Stimulated activated CD8-positive, alpha-beta memory T cell treated with anti-CD3 and anti-CD28 coated beads, Interleukin-15, amount 100 ng/mL, for 48 hours (primary cell): Measurements from ENCODE around the gene LARP6.
"Not testable (repeated sequence)": the region's sequence is repeated elsewhere in the genome, so short reads cannot be mapped to it uniquely, and the experiment has no call there.

Source experiments
- DNase-seq, 2 donors: peaks; one replicate each; pipeline ENCODE4 v3.0.0-alpha.2; 2020; ENCODE audit warnings: low read depth in 2 of 2

The LARP6 gene

GRCh38 chr15:70859322-70859908 is 5.5 kb upstream of the LARP6 start:
- no peak for DNase-seq

GRCh38 chr15:70858614-70859321 is 4.8 kb upstream of the LARP6 start:
- DNase-seq: not testable (repeated sequence)

- DNase-seq: no peak
Observed at GRCh38 chr15:70857562-70858285, 3.8 kb upstream of the LARP6 start.

GRCh38 chr15:70856884-70857561 is 3.1 kb upstream of the LARP6 start:
- no peak for DNase-seq

GRCh38 chr15:70856177-70856883 is 2.4 kb upstream of the LARP6 start:
- DNase-seq: no peak

GRCh38 chr15:70855764-70856163 is 1.8 kb upstream of the LARP6 start:
- no peak for DNase-seq

GRCh38 chr15:70854666-70854976 is 664 bp upstream of the LARP6 start:
- no peak for DNase-seq

- DNase-seq: peak in 1 of 2 donors; percentile 8
Observed at GRCh38 chr15:70853318-70853972, 512 bp downstream of the LARP6 start.

- DNase-seq: no peak
Observed at GRCh38 chr15:70852501-70853317, 1.2 kb downstream of the LARP6 start.

GRCh38 chr15:70851889-70852288 is 2.1 kb downstream of the LARP6 start:
- DNase-seq: no peak

GRCh38 chr15:70845602-70846360 is 8.2 kb downstream of the LARP6 start:
- DNase-seq: no peak

GRCh38 chr15:70837476-70837875 is 16.5 kb downstream of the LARP6 start:
- DNase-seq: no peak

GRCh38 chr15:70835841-70836240 is 18.1 kb downstream of the LARP6 start:
- DNase-seq: no peak

- DNase-seq: no peak
Observed at GRCh38 chr15:70835415-70835814, 18.5 kb downstream of the LARP6 start.

GRCh38 chr15:70834999-70835398 is 19.0 kb downstream of the LARP6 start:
- DNase-seq: no peak

GRCh38 chr15:70833861-70834765 is 19.8 kb downstream of the LARP6 start:
- no peak for DNase-seq

- DNase-seq: no peak
Observed at GRCh38 chr15:70833422-70833821, 20.5 kb downstream of the LARP6 start.

- DNase-seq: no peak
Observed at GRCh38 chr15:70832176-70832575, 21.8 kb downstream of the LARP6 start.
